Dermis blood vessel endothelial cell (primary cell): ENCODE results near the gene GHRL. TPM values are rescaled to one million over a fixed set of nuclear protein-coding genes. Genes with fewer than 3 reads are reported as not detected.

Source experiments
- DNase-seq: peaks from one replicate; pipeline ENCODE4 v3.0.0; 2010
- total RNA-seq: library from RNA; depleted of rRNA; stranded (reverse); fragments of >200 nt; gene quantifications from 2 replicates; pipeline ENCODE4 v1.2.3, GENCODE V29; 2014

GHRL gene, protein sequence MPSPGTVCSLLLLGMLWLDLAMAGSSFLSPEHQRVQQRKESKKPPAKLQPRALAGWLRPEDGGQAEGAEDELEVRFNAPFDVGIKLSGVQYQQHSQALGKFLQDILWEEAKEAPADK
- total RNA-seq = 0.19 and 0.68 TPM in 2 replicates

DNA sequence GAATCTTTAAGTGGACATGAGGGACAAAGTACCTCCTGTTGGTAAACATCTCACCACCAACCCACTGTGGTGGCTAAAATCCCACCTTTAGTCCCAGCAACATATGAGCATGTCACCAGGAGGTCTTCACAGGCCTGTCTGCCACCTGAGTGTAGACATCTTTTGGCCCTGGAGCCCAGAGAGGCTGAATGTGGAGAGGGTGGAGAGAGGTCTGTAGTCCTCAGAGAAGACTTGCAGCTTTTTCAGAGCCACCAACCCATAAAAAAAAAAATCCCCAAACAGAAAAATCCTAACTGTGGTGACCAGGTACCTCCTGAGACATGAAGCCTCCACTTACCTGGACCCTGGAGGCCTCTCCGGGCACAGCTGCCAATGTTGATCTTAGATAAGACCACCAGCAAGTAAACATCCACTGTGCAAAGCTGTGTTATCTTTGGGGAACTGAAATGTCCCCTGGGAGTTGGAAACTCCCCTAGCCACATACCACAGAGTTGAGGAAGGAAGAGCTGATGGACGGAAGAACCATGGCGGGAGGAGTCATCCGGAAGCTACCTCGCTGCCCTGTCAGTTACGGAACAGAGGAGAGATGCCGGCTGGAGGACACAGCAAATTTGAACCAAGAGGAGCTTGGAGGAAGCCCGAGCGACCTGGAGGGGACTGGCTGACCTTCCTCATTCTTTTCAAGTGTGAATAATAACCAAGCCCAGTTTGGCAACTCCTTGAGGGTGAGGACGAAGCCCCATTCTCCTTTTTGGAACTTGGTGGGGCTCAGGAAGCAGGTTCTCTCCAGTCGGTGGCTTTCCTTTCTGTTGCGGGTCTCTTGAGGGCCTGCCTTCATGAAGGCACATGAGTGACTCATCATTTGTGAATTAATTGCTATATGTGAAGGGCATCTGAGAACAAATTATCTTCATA is at the start of gene GHRL:
GHRL (minus strand) TSS at position 443 of the 915 bp plus-strand sequence. CDS start 2,767 bp downstream, outside the sequence.
- peak; percentile 30 for DNase-seq

DNA sequence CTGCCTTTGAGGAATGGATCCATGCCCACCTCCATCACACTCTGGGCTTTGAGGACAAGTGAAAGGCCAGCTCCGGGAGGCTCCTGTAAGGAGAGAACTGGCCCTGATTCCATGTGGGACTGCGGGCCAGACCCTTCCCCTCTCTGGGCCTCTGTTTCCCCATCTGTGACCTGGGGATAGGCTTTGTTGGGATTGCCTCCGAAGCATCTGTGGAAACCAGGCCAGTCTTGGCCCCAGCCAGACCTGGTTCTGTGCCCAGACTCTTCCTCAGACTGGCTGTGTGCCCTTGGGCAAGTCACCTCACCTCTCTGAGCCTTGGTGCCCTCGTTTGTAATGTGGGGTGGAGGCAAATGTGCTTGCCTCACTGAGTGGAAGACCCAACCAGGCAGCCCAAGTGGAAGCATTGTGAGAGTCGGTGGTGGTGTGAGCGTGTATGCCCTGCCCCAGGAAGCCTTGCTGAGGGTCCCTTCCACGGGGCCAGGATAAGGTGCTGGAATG is 49.2 kb upstream of the GHRL start:
- no peak for DNase-seq

- no peak for DNase-seq
Observed at GRCh38 chr3:10340476-10340875, 47.7 kb upstream of the GHRL start.

DNA sequence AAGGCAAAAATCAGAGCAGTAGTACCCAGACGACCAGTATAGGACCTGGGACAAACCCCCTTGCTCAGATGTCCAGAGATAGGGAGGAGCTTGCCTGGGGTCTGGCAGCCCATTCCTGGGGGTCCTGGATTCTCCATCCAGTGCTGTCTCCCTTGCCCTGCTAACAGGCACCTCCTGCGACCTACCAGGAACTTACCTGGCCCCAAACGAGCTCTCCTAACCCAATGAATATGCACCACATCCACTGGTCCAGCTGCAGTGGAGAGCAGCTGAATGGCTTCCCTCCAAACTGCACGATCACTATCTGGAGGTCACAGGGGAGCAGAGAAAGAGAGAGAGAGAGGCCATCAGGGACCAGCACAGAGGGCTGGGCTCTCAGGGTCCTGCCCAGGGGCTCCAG is 47.3 kb upstream of the GHRL start:
- DNase-seq = no peak

- DNase-seq = no peak
Observed at GRCh38 chr3:10339376-10339955, 46.7 kb upstream of the GHRL start.

DNA sequence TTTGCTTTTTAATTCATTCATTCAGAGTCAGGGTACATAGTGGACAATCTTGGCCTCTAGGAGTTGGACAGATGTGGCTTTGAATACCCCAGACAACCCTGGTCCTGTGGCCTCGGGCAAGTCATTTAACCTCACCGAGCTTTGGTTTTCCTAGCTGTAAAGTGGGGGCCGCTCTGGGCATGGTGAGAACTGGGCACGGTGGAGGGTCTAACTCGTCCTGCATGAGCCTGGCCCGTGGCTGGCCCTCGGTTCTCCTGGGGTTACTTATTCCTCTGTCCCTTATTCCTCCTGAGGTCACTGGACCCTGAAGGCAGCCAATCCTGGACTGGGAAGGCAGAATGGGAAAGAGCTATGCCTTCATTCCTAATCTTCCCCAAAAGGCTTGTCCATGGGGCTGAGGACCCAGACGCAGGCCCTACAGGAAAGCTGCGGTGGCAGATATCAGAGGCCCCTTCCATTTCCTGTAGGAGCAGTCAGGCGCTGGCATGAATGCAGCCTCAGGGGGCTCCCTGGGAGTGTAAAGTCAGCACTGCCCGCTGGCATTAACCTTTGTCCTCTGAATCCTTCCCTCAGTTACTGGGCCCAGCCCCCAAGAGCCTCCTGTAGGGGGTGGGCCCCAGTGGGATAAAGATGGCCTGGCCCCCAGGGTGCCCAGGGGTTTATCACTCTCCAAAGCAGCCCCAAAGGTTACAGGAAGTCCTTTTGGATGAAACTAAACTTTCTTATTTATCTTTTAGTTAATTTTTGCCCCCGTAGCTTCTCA is 46.0 kb upstream of the GHRL start:
- no peak for DNase-seq

DNA sequence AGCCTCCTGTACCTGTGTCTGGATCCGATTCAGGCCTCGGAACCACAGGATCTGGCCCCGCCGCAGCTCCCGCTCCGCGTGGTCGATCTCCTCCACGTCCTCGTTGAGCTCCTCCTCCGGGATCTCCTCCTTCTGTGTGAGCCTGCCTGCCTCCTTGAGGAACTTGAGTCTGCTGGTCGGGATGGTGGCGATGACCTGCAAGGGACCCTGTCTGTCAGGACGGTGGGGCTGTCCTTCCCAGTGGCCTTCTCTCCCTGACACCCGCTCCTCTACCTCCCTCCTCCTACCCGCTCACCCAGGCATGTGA is 45.4 kb upstream of the GHRL start:
- no peak for DNase-seq

GRCh38 chr3:10337323-10338163 is 44.8 kb upstream of the GHRL start:
- DNase-seq = no peak

GRCh38 chr3:10336761-10337160 is 44.0 kb upstream of the GHRL start:
- no peak for DNase-seq

- DNase-seq = no peak
Observed at GRCh38 chr3:10335871-10336622, 43.3 kb upstream of the GHRL start.

GRCh38 chr3:10335190-10335738 is 42.5 kb upstream of the GHRL start:
- DNase-seq = no peak

- DNase-seq = no peak
Observed at GRCh38 chr3:10334459-10334858, 41.7 kb upstream of the GHRL start.

GRCh38 chr3:10334042-10334441 is 41.3 kb upstream of the GHRL start:
- no peak for DNase-seq

DNA sequence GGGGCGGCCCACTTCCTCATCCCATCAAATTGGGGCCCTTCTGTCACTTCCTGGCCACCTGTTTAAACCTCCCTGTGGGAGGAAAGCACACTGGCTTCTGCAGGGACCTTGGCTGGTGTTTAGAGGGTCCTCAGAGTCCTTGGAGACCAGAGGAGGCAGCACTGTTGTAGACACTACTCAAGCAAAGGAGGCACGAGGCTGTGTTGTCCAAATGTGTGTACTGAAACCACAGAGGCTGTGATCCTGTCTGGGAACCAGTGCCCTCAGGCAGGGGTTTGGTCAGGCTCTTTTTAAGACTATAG is 40.6 kb upstream of the GHRL start:
- DNase-seq = no peak

DNA sequence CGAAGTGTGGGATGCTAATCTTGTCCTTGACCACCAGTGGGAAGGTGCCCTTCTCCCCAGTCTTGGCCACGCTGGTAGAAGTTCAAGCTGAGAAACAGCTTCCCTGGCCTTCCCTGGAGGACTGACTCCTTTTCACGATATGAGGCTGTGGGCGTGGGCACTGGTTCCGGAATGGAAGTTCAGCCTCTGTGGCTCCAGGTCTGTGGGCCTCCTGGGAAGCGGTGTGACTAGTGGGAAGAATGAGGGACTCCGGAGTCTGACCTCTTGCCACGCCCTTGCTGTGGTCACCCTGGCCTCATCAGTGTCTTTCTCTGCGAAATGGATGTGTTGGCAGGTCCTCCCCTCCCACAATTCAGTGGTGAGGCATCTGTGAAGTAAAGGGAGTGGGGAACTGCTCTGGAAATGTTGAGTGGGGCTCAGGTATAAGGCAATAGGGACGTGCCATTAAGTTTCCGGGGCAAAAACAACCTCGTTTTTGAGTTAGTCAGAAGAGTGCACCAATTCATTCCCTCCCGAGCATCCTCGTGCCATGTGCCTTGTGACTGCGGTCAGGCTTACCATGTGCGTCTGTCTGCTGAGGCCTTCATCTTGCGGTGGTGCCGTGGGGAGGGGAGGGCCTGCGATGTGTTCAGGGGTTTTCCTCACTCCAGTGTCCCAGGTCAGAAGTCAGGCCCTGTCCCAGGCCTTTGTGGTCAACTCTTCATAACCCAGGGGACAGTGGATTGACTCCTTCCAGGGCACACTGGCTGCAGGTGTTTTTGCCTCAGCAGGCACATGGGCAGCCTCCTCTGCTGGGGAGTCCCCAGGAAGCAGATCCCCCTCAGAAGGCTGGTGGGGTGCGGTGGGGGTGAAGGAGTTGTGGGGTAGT is 40.0 kb upstream of the GHRL start:
- no peak for DNase-seq

- no peak for DNase-seq
Observed at GRCh38 chr3:10331320-10331719, 38.6 kb upstream of the GHRL start.

- DNase-seq = no peak
Observed at GRCh38 chr3:10330319-10330718, 37.6 kb upstream of the GHRL start.

- DNase-seq = no peak
Observed at GRCh38 chr3:10329495-10330015, 36.8 kb upstream of the GHRL start.

DNA sequence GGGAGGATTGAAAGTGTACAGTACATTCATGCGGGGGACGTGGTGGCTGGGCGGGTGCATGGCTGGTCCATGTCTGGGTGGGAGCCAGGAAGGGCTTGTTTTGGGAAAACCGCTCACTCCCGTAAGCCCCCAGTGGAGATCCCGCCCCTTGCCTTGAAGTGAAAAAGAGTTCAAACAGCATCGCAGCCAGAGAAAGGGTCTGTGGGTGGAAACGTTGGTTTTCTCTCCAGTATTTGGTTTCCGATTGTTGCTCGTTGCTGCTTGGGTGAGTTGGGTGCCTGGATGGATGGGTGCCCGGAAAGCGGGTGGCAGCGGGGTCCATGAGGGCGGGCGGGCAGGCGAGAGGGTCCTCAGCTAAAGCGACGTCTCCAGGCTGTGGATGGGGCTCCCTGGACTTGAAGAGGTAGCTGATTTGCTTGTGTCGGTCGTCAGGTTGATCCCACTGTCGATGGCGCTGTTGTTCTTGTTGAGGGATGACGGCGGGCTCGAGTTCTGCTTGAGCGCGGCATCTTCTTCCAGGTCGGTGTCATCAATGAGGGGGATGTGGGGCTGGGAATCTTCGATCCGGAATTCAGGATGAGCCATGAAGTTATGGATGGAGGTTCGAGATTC is 35.8 kb upstream of the GHRL start:
- no peak for DNase-seq

DNA sequence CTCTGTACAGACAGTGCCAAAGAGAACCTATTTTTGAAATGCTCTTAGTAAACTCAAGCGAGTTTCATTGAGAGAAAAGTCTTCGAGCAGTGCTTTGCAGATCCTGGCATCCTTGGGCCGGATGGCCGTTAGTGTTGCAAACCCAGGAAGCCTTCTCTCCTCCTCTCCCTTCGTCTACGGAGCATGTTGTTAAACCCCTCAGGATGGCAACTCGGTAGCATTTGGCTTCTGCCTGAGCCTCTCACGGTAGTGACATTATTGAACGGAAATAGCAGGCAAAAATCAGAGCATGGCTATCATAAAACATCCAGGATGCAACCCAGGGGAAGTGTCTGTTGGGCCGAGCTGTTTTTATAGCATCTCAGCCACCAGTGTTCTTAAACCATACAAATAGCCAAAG is 34.8 kb upstream of the GHRL start:
- DNase-seq = no peak
